ENCODE measurements around the gene RBPMS2. TPM values are rescaled to one million over a fixed set of nuclear protein-coding genes. Genes with fewer than 3 reads are reported as not detected.

RBPMS2 gene
- total and polyA plus RNA-seq, 2 donors (not counting 1 experiment from before 2014, with no cell fraction given), result 0.18 TPM; not detected in 1

DNA sequence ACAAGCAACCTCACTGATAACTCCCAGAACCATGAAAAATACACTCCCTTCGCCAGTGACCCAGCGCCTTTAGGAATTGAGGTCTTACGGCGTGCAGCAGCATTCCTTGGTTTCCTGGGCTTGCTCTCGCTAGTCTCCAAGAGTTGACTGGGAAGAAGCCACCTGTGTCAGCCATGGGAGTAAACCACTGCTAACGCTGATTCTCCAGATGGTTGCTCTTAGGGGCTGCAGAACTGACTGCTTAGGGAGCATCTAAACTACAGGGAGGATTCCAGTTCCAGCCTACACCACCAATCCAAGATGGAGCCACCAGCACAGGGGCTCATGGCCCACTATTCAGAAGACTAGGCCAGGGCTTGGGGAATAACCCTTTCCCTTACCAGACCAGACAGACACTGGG is 2.4 kb downstream of the RBPMS2 start:
- Histone ChIP-seq H2AFZ (ENCODE audit: low read length) (no peak overlapping the region), H3K9me3 (ENCODE audit: control insufficient read depth, insufficient read depth, low read depth, low read length) (no peaks in the 10 kb centered on the region), H4K20me1 (ENCODE audit: control insufficient read depth, extremely low read depth, insufficient read depth, low read length) (no peaks in the 10 kb centered on the region), H3K36me3 (ENCODE audit: control insufficient read depth, insufficient read depth, low read length) (no peaks in the 10 kb centered on the region), H3K4me1 (ENCODE audit: control insufficient read depth, extremely low read depth, insufficient read depth, low read length) (no peaks in the 10 kb centered on the region), H3K79me2 (ENCODE audit: control insufficient read depth, insufficient read depth, low read length) (no peaks in the 10 kb centered on the region), H3K27ac (ENCODE audit: insufficient read depth, low read length) (no peak overlapping the region), H3K4me3 (replicated peaks in 1 of 4; ENCODE audit: control extremely low read depth in 1 of 4, insufficient read depth in 1 of 4, low read depth in 3 of 4, low read length in 4 of 4) (no peak overlapping the region), H3K4me2 (ENCODE audit: extremely low read depth, insufficient read depth, low read length) (no peak overlapping the region), H3K27me3 (ENCODE audit: control insufficient read depth, insufficient read depth, low read length) (peaks cover 10% of the 10 kb centered on the region), H3K9ac (ENCODE audit: insufficient read depth, low read length) (no peak overlapping the region)
- TF ChIP-seq EZH2 (IDR thresholded peaks at IDR 0.05; ENCODE audit: low read length, missing control alignments), result no peak
- TF ChIP-seq, protein P1, sequence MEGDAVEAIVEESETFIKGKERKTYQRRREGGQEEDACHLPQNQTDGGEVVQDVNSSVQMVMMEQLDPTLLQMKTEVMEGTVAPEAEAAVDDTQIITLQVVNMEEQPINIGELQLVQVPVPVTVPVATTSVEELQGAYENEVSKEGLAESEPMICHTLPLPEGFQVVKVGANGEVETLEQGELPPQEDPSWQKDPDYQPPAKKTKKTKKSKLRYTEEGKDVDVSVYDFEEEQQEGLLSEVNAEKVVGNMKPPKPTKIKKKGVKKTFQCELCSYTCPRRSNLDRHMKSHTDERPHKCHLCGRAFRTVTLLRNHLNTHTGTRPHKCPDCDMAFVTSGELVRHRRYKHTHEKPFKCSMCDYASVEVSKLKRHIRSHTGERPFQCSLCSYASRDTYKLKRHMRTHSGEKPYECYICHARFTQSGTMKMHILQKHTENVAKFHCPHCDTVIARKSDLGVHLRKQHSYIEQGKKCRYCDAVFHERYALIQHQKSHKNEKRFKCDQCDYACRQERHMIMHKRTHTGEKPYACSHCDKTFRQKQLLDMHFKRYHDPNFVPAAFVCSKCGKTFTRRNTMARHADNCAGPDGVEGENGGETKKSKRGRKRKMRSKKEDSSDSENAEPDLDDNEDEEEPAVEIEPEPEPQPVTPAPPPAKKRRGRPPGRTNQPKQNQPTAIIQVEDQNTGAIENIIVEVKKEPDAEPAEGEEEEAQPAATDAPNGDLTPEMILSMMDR (conservative IDR thresholded peaks at IDR 0.05 in 1 of 2, IDR thresholded peaks at IDR 0.05 in 1 of 2; ENCODE audit: low read depth in 1 of 2, low read length in 2 of 2), result no peak
- DNase-seq (ENCODE audit: low read depth in 2 of 2), result no peak

DNA sequence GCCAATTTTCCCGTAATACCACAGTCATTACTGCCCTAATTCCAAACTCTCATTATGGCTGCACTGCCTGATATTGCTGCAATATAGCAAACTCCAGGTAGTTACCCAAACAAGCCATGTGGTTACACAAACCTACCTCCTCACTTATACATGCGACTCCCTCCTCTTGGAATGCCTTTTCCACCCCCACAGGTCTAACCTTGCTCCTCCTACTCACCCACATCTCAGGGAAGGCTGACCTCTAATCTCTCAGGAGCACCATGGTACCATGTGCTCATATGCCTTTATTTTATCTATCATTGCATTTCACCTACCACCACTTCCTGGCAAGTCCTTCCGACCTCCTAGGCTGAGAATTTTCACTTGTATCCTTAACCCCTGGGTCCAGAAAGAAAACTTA is 2.9 kb downstream of the RBPMS2 start:
- H3K79me2 ChIP-seq (ENCODE audit: control insufficient read depth, insufficient read depth, low read length), result no peaks in the 10 kb centered on the region
- no peak for DNase-seq (ENCODE audit: low read depth in 2 of 2)
- TF ChIP-seq, protein P1 (conservative IDR thresholded peaks at IDR 0.05 in 1 of 2, IDR thresholded peaks at IDR 0.05 in 1 of 2; ENCODE audit: low read depth in 1 of 2, low read length in 2 of 2), result no peak
- no peak for TF ChIP-seq EZH2 (IDR thresholded peaks at IDR 0.05; ENCODE audit: low read length, missing control alignments)
- H3K9me3 ChIP-seq (ENCODE audit: control insufficient read depth, insufficient read depth, low read depth, low read length), result no peaks in the 10 kb centered on the region
- no peak overlapping the region for H3K4me2 ChIP-seq (ENCODE audit: extremely low read depth, insufficient read depth, low read length)
- no peak overlapping the region for H3K9ac ChIP-seq (ENCODE audit: insufficient read depth, low read length)
- no peaks in the 10 kb centered on the region for H3K36me3 ChIP-seq (ENCODE audit: control insufficient read depth, insufficient read depth, low read length)
- H3K4me1 ChIP-seq (ENCODE audit: control insufficient read depth, extremely low read depth, insufficient read depth, low read length), result no peaks in the 10 kb centered on the region
- H3K4me3 ChIP-seq (replicated peaks in 1 of 4; ENCODE audit: control extremely low read depth in 1 of 4, insufficient read depth in 1 of 4, low read depth in 3 of 4, low read length in 4 of 4), result no peak overlapping the region
- peaks cover 10% of the 10 kb centered on the region for H3K27me3 ChIP-seq (ENCODE audit: control insufficient read depth, insufficient read depth, low read length)
- no peak overlapping the region for H3K27ac ChIP-seq (ENCODE audit: insufficient read depth, low read length)
- H2AFZ ChIP-seq (ENCODE audit: low read length), result no peak overlapping the region
- no peaks in the 10 kb centered on the region for H4K20me1 ChIP-seq (ENCODE audit: control insufficient read depth, extremely low read depth, insufficient read depth, low read length)

DNA sequence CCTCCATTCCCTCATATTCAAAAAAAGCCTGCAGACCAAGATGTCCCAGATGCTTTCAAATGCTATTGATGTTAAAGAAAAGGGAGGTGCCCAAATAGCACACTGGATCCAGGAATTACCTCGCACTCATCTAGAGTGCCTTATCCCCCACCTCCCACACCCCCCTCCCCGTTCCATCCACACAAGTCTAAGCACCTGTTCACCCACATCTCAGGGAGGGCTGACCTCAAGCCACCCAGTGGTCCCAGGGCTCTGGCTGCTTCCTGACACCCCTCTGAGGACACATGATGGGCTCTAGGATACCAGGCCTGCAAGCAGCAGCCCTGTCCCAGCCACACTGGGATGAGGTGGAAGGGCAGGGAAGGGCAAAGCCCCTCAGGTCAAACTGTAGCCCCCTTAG is 4.8 kb downstream of the RBPMS2 start:
- H3K79me2 ChIP-seq (ENCODE audit: control insufficient read depth, insufficient read depth, low read length), result no peaks in the 10 kb centered on the region
- no peak overlapping the region for H3K27ac ChIP-seq (ENCODE audit: insufficient read depth, low read length)

More for the DNA sequence above, 4.8 kb downstream of the RBPMS2 start:
- Histone ChIP-seq H3K4me2 (ENCODE audit: extremely low read depth, insufficient read depth, low read length) (no peak overlapping the region), H3K9me3 (ENCODE audit: control insufficient read depth, insufficient read depth, low read depth, low read length) (no peaks in the 10 kb centered on the region), H3K4me3 (replicated peaks in 1 of 4; ENCODE audit: control extremely low read depth in 1 of 4, insufficient read depth in 1 of 4, low read depth in 3 of 4, low read length in 4 of 4) (no peak overlapping the region), H3K36me3 (ENCODE audit: control insufficient read depth, insufficient read depth, low read length) (no peaks in the 10 kb centered on the region), H4K20me1 (ENCODE audit: control insufficient read depth, extremely low read depth, insufficient read depth, low read length) (no peaks in the 10 kb centered on the region), H3K4me1 (ENCODE audit: control insufficient read depth, extremely low read depth, insufficient read depth, low read length) (no peaks in the 10 kb centered on the region), H3K27me3 (ENCODE audit: control insufficient read depth, insufficient read depth, low read length) (peaks cover 5% of the 10 kb centered on the region), H3K9ac (ENCODE audit: insufficient read depth, low read length) (no peak overlapping the region), H2AFZ (ENCODE audit: low read length) (no peak overlapping the region)
- no peak for DNase-seq (ENCODE audit: low read depth in 2 of 2)
- no peak for TF ChIP-seq EZH2 (IDR thresholded peaks at IDR 0.05; ENCODE audit: low read length, missing control alignments)
- TF ChIP-seq, protein P1 (conservative IDR thresholded peaks at IDR 0.05 in 1 of 2, IDR thresholded peaks at IDR 0.05 in 1 of 2; ENCODE audit: low read depth in 1 of 2, low read length in 2 of 2), result no peak
